T-helper 2 cell (primary cell): ENCODE data around the gene CHD6.
"Not testable (repeated sequence)": the region's sequence is repeated elsewhere in the genome, so short reads cannot be mapped to it uniquely, and the experiment has no call there.

Experiments
- DNase-seq, 5 experiments: peaks; one replicate each; pipeline versions ENCODE4 v3.0.0 to v3.0.0-alpha.2; 2012 to 2022

The CHD6 gene

GRCh38 chr20:41537865-41538264 is 80.3 kb downstream of the CHD6 start:
- DNase-seq, result no peak

- not testable (repeated sequence) for DNase-seq
Measured at GRCh38 chr20:41535551-41535950, 82.6 kb downstream of the CHD6 start.

GRCh38 chr20:41534842-41535241 is 83.3 kb downstream of the CHD6 start:
- no peak for DNase-seq

GRCh38 chr20:41534170-41534569 is 84.0 kb downstream of the CHD6 start:
- DNase-seq, result no peak

GRCh38 chr20:41533537-41534136 is 84.5 kb downstream of the CHD6 start:
- DNase-seq, result no peak

GRCh38 chr20:41532935-41533334 is 85.2 kb downstream of the CHD6 start:
- no peak for DNase-seq

GRCh38 chr20:41531518-41532275 is 86.5 kb downstream of the CHD6 start:
- no peak for DNase-seq

GRCh38 chr20:41530923-41531322 is 87.3 kb downstream of the CHD6 start:
- DNase-seq, result no peak

- no peak for DNase-seq
Measured at GRCh38 chr20:41526327-41526726, 91.8 kb downstream of the CHD6 start.

GRCh38 chr20:41524980-41525613 is 93.1 kb downstream of the CHD6 start:
- no peak for DNase-seq

- DNase-seq, result no peak
Measured at GRCh38 chr20:41523857-41524256, 94.3 kb downstream of the CHD6 start.

GRCh38 chr20:41513829-41514228 is 104.3 kb downstream of the CHD6 start:
- no peak for DNase-seq

GRCh38 chr20:41512624-41513023 is 105.6 kb downstream of the CHD6 start:
- DNase-seq, result no peak

GRCh38 chr20:41510847-41511450 is 107.2 kb downstream of the CHD6 start:
- no peak for DNase-seq

- no peak for DNase-seq
Measured at GRCh38 chr20:41510224-41510623, 108.0 kb downstream of the CHD6 start.

- DNase-seq, result no peak
Measured at GRCh38 chr20:41509316-41510200, 108.6 kb downstream of the CHD6 start.

- DNase-seq, result no peak
Measured at GRCh38 chr20:41508335-41508734, 109.8 kb downstream of the CHD6 start.

- DNase-seq, result no peak
Measured at GRCh38 chr20:41507851-41508250, 110.3 kb downstream of the CHD6 start.

- no peak for DNase-seq
Measured at GRCh38 chr20:41507436-41507835, 110.7 kb downstream of the CHD6 start.

GRCh38 chr20:41506192-41506915 is 111.8 kb downstream of the CHD6 start:
- no peak for DNase-seq

GRCh38 chr20:41505184-41505583 is 113.0 kb downstream of the CHD6 start:
- DNase-seq, result no peak

GRCh38 chr20:41501376-41501775 is 116.8 kb downstream of the CHD6 start:
- DNase-seq, result no peak
